Neuronal stem cell (in vitro differentiated cells): ENCODE measurements around the gene ZNF783.
"Not testable (repeated sequence)": the region's sequence is repeated elsewhere in the genome, so short reads cannot be mapped to it uniquely, and the experiment has no call there.

Experiments
- DNase-seq: peaks from one replicate; pipeline ENCODE4 v3.0.0-alpha.2; 2013; ENCODE audit warnings: low spot score
- H2AFZ ChIP-seq: one replicate; pipeline ENCODE4 v1.6.1; 2013; ENCODE audit warnings: mild to moderate bottlenecking, low read length, inconsistent platforms
- H2AK5ac ChIP-seq: 2 replicates; pipeline ENCODE4 v1.6.1; 2013; ENCODE audit warnings: low read depth, mild to moderate bottlenecking, inconsistent platforms, low read length, moderate library complexity, mixed read lengths
- H2BK120ac ChIP-seq: 2 replicates; pipeline ENCODE4 v1.6.1; 2013; ENCODE audit warnings: low read depth, mild to moderate bottlenecking, inconsistent platforms, low read length, moderate library complexity, mixed read lengths
- H2BK12ac ChIP-seq: one replicate; pipeline ENCODE4 v1.6.1; 2013; ENCODE audit warnings: low read length, inconsistent platforms
- H2BK15ac ChIP-seq: 2 replicates; pipeline ENCODE4 v1.6.1; 2013; ENCODE audit warnings: mild to moderate bottlenecking, low read length, inconsistent platforms, mixed read lengths
- H2BK5ac ChIP-seq: one replicate; pipeline ENCODE4 v1.6.1; 2013; ENCODE audit warnings: inconsistent platforms, mild to moderate bottlenecking, low read length, moderate library complexity
- H3K14ac ChIP-seq: one replicate; pipeline ENCODE4 v1.6.1; 2013; ENCODE audit warnings: low read length, inconsistent platforms
- H3K18ac ChIP-seq: 2 replicates; pipeline ENCODE4 v1.6.1; 2013; ENCODE audit warnings: low read length, inconsistent platforms
- H3K23ac ChIP-seq: 2 replicates; pipeline ENCODE4 v1.6.1; 2013; ENCODE audit warnings: low read depth, mild to moderate bottlenecking, mixed read lengths, low read length, inconsistent platforms; ENCODE audit not compliant: poor library complexity
- H3K27ac ChIP-seq: replicated peaks from 3 replicates; pipeline ENCODE4 v1.5.1; 2013; ENCODE audit warnings: low read length, inconsistent platforms
- H3K27me3 ChIP-seq, 3 experiments: 2 replicates each; pipeline ENCODE4 v1.6.1; 2013; ENCODE audit warnings: low read length in 3 of 3, mild to moderate bottlenecking in 2 of 3, inconsistent platforms in 1 of 3, low read depth in 1 of 3, mixed read lengths in 1 of 3, moderate library complexity in 1 of 3; ENCODE audit not compliant: control insufficient read depth in 3 of 3, insufficient read depth in 3 of 3
- H3K36me3 ChIP-seq, 2 donors: replicated peaks in 1 of 2; 2 replicates each; pipeline ENCODE4 v1.6.1; 2013; ENCODE audit warnings: low read length in 2 of 2; ENCODE audit not compliant: control insufficient read depth in 2 of 2, insufficient read depth in 2 of 2
- H3K4ac ChIP-seq: 2 replicates; pipeline ENCODE4 v1.6.1; 2013; ENCODE audit warnings: inconsistent platforms, mild to moderate bottlenecking, low read length, moderate library complexity
- H3K4me1 ChIP-seq, 2 donors: 1 replicate in 1 of 2; 2 replicates in 1 of 2; pipeline ENCODE4 v1.6.1; 2013; ENCODE audit warnings: low read length in 2 of 2, low read depth in 1 of 2; ENCODE audit not compliant: control insufficient read depth in 2 of 2, insufficient read depth in 1 of 2
- H3K4me2 ChIP-seq: one replicate; pipeline ENCODE4 v1.6.1; 2013; ENCODE audit warnings: mild to moderate bottlenecking, low read length, inconsistent platforms; ENCODE audit not compliant: insufficient read depth, poor library complexity, severe bottlenecking
- H3K4me3 ChIP-seq, 2 donors: 2 replicates each; pipeline ENCODE4 v1.5.1; 2013; ENCODE audit warnings: low read length in 2 of 2, mild to moderate bottlenecking in 2 of 2, inconsistent platforms in 1 of 2, moderate library complexity in 1 of 2
- H3K79me1 ChIP-seq: one replicate; pipeline ENCODE4 v1.6.1; 2013; ENCODE audit warnings: low read depth, mild to moderate bottlenecking, inconsistent platforms, low read length, moderate library complexity
- H3K9ac ChIP-seq: one replicate; pipeline ENCODE4 v1.6.1; 2013; ENCODE audit warnings: mild to moderate bottlenecking, low read depth, low read length, inconsistent platforms; ENCODE audit not compliant: poor library complexity
- H3K9me3 ChIP-seq, 2 donors: replicated peaks in 1 of 2; 2 replicates each; pipeline versions ENCODE3 to v1.6.1; 2013; ENCODE audit warnings: low read length in 2 of 2, mild to moderate bottlenecking in 2 of 2, inconsistent platforms in 1 of 2, low read depth in 1 of 2, mixed read lengths in 1 of 2, moderate library complexity in 1 of 2; ENCODE audit not compliant: control insufficient read depth in 2 of 2, insufficient read depth in 1 of 2
- H4K8ac ChIP-seq: one replicate; pipeline ENCODE4 v1.6.1; 2013; ENCODE audit warnings: low read depth, mild to moderate bottlenecking, inconsistent platforms, low read length, moderate library complexity
- H4K91ac ChIP-seq: one replicate; pipeline ENCODE4 v1.6.1; 2013; ENCODE audit warnings: low read length, low read depth, mild to moderate bottlenecking, inconsistent platforms; ENCODE audit not compliant: poor library complexity
- WGBS, 2 donors: extraction: QIAGEN DNeasy Blood & Tissue Kit; methylation state at CpG; one replicate each; pipeline ENCODE4 v1.1.7; 2013; ENCODE audit warnings: missing lambda C conversion rate in 2 of 2, mixed read lengths in 1 of 2; ENCODE audit not compliant: insufficient read length in 2 of 2, insufficient replicate concordance in 1 of 2; ENCODE audit errors: extremely low coverage in 2 of 2; 5-methylcytosine and 5-hydroxymethylcytosine counted together

The ZNF783 gene

GRCh38 chr7:149329766-149330334 lies 67.9 kb downstream of the ZNF783 start:
- Histone ChIP-seq H3K4ac (no peak overlapping the region), H2BK15ac (no peak overlapping the region), H3K9me3 (peaks cover 0 to 3% of the 10 kb centered on the region in 2 donors), H3K4me3 (no peak overlapping the region), H3K79me1 (peaks cover 2% of the 10 kb centered on the region), H2BK12ac (no peak overlapping the region), H3K18ac (no peak overlapping the region), H3K4me1 (no peaks in the 10 kb centered on the region), H4K8ac (no peak overlapping the region), H3K36me3 (no peaks in the 10 kb centered on the region), H3K27me3 (no peaks in the 10 kb centered on the region), H3K14ac (no peak overlapping the region), H2AFZ (no peak overlapping the region), H3K23ac (no peak overlapping the region), H2AK5ac (no peak overlapping the region), H2BK120ac (no peak overlapping the region), H3K9ac (no peak overlapping the region), H3K4me2 (no peak overlapping the region), H4K91ac (no peak overlapping the region), H3K27ac (no peak overlapping the region), H2BK5ac (no peak overlapping the region)
- no CpG with 5 or more reads among the region's 3 CpGs for WGBS, 2 donors
- no peak for DNase-seq

DNA sequence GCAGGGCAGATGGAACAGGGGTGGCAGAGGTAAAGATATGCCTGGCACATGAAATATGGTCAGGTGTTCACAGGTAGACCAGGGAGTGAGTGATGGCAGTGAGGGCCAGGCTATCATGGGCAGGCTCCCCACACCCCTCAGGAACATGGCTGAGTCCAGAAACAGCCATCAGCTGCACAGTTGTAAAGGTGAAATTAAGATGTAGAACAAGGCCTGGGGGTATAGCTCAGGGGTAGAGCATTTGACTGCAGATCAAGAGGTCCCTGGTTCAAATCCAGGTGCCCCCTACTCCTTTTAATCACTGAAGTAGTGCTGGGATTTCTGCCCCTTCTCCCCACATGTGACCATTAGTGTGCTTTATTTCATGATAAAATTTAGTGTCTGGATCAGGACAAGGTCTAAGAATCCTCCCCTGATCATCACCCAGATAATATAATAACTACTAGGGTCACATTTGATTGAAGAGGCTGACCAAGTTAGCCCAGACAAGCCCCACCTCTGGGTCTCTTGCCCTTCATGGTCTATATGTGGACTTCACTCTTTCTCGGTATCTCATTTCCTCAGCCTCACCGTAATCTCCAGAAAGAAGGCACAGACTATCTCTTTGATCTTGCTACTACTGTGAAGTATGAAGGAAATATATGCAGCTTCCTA lies 69.0 kb downstream of the ZNF783 start:
- no peak for DNase-seq
- no peak overlapping the region for H3K4me2 ChIP-seq
- no CpG with 5 or more reads among the region's 2 CpGs for WGBS, 2 donors

GRCh38 chr7:149332602-149333320 lies 70.8 kb downstream of the ZNF783 start:
- H3K4me3 ChIP-seq, H3K4me2 ChIP-seq, H2AFZ ChIP-seq, DNase-seq, H4K91ac ChIP-seq, H2AK5ac ChIP-seq, H3K27ac ChIP-seq, H2BK120ac ChIP-seq, H3K36me3 ChIP-seq, H3K23ac ChIP-seq, H3K4ac ChIP-seq, H2BK15ac ChIP-seq, H3K9me3 ChIP-seq, H2BK12ac ChIP-seq, H3K79me1 ChIP-seq, H3K4me1 ChIP-seq, H3K14ac ChIP-seq, H3K18ac ChIP-seq, H3K27me3 ChIP-seq, H3K9ac ChIP-seq, H2BK5ac ChIP-seq, H4K8ac ChIP-seq: not testable (repeated sequence)
- no CpG with 5 or more reads among the region's 18 CpGs for WGBS, 2 donors

More for the DNA sequence above, 69.0 kb downstream of the ZNF783 start:
- no peaks in the 10 kb centered on the region for H3K27me3 ChIP-seq
- H3K36me3 ChIP-seq: no peaks in the 10 kb centered on the region
- H2BK120ac ChIP-seq: no peak overlapping the region
- no peak overlapping the region for H4K91ac ChIP-seq
- peaks cover 2% of the 10 kb centered on the region for H3K79me1 ChIP-seq
- H3K23ac ChIP-seq: no peak overlapping the region
- H3K4me1 ChIP-seq: no peaks in the 10 kb centered on the region
- H4K8ac ChIP-seq: no peak overlapping the region
- no peak overlapping the region for H3K14ac ChIP-seq
- H3K4ac ChIP-seq: no peak overlapping the region
- H2AK5ac ChIP-seq: no peak overlapping the region
- H2BK15ac ChIP-seq: no peak overlapping the region
- H3K9ac ChIP-seq: no peak overlapping the region
- no peak overlapping the region for H3K18ac ChIP-seq
- H3K9me3 ChIP-seq: peaks cover 0 to 3% of the 10 kb centered on the region in 2 donors
- H3K4me3 ChIP-seq: no peak overlapping the region
- no peak overlapping the region for H2BK12ac ChIP-seq
- no peak overlapping the region for H2AFZ ChIP-seq
- no peak overlapping the region for H3K27ac ChIP-seq
- no peak overlapping the region for H2BK5ac ChIP-seq

DNA sequence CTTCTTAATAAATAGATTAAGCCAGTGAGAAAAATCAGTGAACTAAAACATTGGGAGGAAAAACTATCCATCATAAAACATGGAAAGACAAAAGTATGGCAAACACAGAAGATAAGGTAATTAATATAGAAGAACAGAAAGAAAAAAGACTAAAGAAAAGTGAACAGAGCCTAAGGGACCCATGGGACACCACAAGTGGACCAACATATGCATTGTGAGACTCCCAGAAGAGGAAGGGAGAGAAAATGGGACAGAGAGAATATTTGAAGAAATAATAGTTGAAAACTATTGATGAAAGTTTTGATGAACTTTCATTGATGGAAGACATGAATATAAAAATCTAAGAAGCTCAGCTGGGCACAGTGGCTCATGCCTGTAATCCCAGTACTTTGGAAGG lies 71.3 kb downstream of the ZNF783 start:
- Histone ChIP-seq H2BK120ac (no peak overlapping the region), H3K27me3 (no peaks in the 10 kb centered on the region), H2AK5ac (no peak overlapping the region), H3K9ac (no peak overlapping the region), H3K9me3 (peaks cover 0 to 3% of the 10 kb centered on the region in 2 donors), H4K91ac (no peak overlapping the region), H3K4ac (no peak overlapping the region), H3K4me1 (no peaks in the 10 kb centered on the region), H3K18ac (no peak overlapping the region), H2AFZ (no peak overlapping the region), H2BK12ac (no peak overlapping the region), H3K23ac (no peak overlapping the region), H3K4me3 (no peak overlapping the region), H2BK5ac (no peak overlapping the region), H3K14ac (no peak overlapping the region), H4K8ac (no peak overlapping the region), H2BK15ac (no peak overlapping the region), H3K79me1 (peaks cover 2% of the 10 kb centered on the region), H3K36me3 (no peaks in the 10 kb centered on the region), H3K4me2 (no peak overlapping the region), H3K27ac (no peak overlapping the region)
- DNase-seq: no peak
